Astrocyte (in vitro differentiated cells and primary cell): Measurements from ENCODE around the gene ADAM19.

ENCODE experiments used
- CTCF ChIP-seq: IDR thresholded peaks from 2 replicates; pipeline ENCODE4 v1.5.1; 2011; ENCODE audit warnings: low read depth, mild to moderate bottlenecking, inconsistent platforms, low read length, moderate library complexity; ENCODE audit not compliant: insufficient read depth
- EZH2 ChIP-seq: IDR thresholded peaks from 2 replicates; pipeline ENCODE4 v1.6.1; 2012; ENCODE audit warnings: mild to moderate bottlenecking, low read length, inconsistent platforms; ENCODE audit not compliant: insufficient read depth

GRCh38 chr5:157624144-157624543 lies 48.6 kb upstream of the ADAM19 start:
- TF ChIP-seq CTCF = no peak
- no peak for TF ChIP-seq EZH2
